Measurements from ENCODE around the gene QRICH1. TPM values are rescaled to one million over a fixed set of nuclear protein-coding genes. Genes with fewer than 3 reads are reported as not detected.
A peak's percentile ranks its signal among the peaks of the same experiment; 100 is the strongest.

Gene QRICH1
- total and polyA plus RNA-seq, 2 of the 13 experiments (the other 11 are each of a cell fraction or from before 2014, with no cell fraction given), result 52.6 to 102 TPM

GRCh38 chr3:49021813-49022687 is 71.8 kb downstream of the QRICH1 start, which contains the start of gene NDUFAF3 (continued):
- TF ChIP-seq, protein P1, sequence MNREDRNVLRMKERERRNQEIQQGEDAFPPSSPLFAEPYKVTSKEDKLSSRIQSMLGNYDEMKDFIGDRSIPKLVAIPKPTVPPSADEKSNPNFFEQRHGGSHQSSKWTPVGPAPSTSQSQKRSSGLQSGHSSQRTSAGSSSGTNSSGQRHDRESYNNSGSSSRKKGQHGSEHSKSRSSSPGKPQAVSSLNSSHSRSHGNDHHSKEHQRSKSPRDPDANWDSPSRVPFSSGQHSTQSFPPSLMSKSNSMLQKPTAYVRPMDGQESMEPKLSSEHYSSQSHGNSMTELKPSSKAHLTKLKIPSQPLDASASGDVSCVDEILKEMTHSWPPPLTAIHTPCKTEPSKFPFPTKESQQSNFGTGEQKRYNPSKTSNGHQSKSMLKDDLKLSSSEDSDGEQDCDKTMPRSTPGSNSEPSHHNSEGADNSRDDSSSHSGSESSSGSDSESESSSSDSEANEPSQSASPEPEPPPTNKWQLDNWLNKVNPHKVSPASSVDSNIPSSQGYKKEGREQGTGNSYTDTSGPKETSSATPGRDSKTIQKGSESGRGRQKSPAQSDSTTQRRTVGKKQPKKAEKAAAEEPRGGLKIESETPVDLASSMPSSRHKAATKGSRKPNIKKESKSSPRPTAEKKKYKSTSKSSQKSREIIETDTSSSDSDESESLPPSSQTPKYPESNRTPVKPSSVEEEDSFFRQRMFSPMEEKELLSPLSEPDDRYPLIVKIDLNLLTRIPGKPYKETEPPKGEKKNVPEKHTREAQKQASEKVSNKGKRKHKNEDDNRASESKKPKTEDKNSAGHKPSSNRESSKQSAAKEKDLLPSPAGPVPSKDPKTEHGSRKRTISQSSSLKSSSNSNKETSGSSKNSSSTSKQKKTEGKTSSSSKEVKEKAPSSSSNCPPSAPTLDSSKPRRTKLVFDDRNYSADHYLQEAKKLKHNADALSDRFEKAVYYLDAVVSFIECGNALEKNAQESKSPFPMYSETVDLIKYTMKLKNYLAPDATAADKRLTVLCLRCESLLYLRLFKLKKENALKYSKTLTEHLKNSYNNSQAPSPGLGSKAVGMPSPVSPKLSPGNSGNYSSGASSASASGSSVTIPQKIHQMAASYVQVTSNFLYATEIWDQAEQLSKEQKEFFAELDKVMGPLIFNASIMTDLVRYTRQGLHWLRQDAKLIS (CRISPR knock-in tag; IDR thresholded peaks at IDR 0.05), result 0 out of 2 replicates have a peak, but pooled peaks have one; percentile 79
- peak; percentile 92 for TF ChIP-seq ZNF747 (CRISPR knock-in tag; IDR thresholded peaks at IDR 0.05; ENCODE audit: borderline replicate concordance)
- TF ChIP-seq KLF16 (CRISPR knock-in tag; IDR thresholded peaks at IDR 0.05), result no peak; a peak in 2 of 4 replicates
- no peak for TF ChIP-seq NR2F1 (CRISPR knock-in tag; IDR thresholded peaks at IDR 0.05)
- peak; percentile 76; the same call in 1 of the 2 replicates for TF ChIP-seq NR0B2 (CRISPR knock-in tag; IDR thresholded peaks at IDR 0.05)
- TF ChIP-seq ZNF713 (CRISPR knock-in tag; IDR thresholded peaks at IDR 0.05), result no peak
- TF ChIP-seq ZFP82 (CRISPR knock-in tag; IDR thresholded peaks at IDR 0.05; ENCODE audit: borderline replicate concordance), result peak; percentile 52; the same call in 1 of the 2 replicates
- peak; percentile 41; the same call in 1 of the 2 replicates for TF ChIP-seq TEF (CRISPR knock-in tag; IDR thresholded peaks at IDR 0.05)
- TF ChIP-seq KLF6 (CRISPR knock-in tag; IDR thresholded peaks at IDR 0.05), result no peak; the same call in 1 of the 2 replicates
- no peak for TF ChIP-seq SMARCC2 (IDR thresholded peaks at IDR 0.05)
- TF ChIP-seq, protein P2, sequence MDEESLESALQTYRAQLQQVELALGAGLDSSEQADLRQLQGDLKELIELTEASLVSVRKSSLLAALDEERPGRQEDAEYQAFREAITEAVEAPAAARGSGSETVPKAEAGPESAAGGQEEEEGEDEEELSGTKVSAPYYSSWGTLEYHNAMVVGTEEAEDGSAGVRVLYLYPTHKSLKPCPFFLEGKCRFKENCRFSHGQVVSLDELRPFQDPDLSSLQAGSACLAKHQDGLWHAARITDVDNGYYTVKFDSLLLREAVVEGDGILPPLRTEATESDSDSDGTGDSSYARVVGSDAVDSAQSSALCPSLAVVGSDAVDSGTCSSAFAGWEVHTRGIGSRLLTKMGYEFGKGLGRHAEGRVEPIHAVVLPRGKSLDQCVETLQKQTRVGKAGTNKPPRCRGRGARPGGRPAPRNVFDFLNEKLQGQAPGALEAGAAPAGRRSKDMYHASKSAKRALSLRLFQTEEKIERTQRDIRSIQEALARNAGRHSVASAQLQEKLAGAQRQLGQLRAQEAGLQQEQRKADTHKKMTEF (CRISPR knock-in tag; IDR thresholded peaks at IDR 0.05), result peak; percentile 74; the same call in 1 of the 2 replicates
- TF ChIP-seq ZBTB26 (CRISPR knock-in tag; IDR thresholded peaks at IDR 0.05; ENCODE audit: borderline replicate concordance), result no peak; the same call in none of the 2 replicates
- peak; percentile 5; the same call in 1 of the 2 replicates for TF ChIP-seq SP5 (CRISPR knock-in tag; IDR thresholded peaks at IDR 0.05; ENCODE audit: borderline replicate concordance, low read depth)
- no peak for TF ChIP-seq MIER2 (CRISPR knock-in tag; IDR thresholded peaks at IDR 0.05)
- TF ChIP-seq ZNF263 (CRISPR knock-in tag; IDR thresholded peaks at IDR 0.05), result no peak
- no peak for TF ChIP-seq ZNF616 (CRISPR knock-in tag; IDR thresholded peaks at IDR 0.05; ENCODE audit: low read depth)
- peak; percentile 86 for TF ChIP-seq SAP130 (CRISPR knock-in tag; IDR thresholded peaks at IDR 0.05; ENCODE audit: low read depth)
- no peak for TF ChIP-seq ZNF451 (CRISPR knock-in tag; IDR thresholded peaks at IDR 0.05)
- TF ChIP-seq YY1 (IDR thresholded peaks at IDR 0.05; ENCODE audit: insufficient read depth, insufficient replicate concordance, low read depth, low read length), result peak; percentile 93

Data from HepG2 (cell line).